Parathyroid adenoma (tissue), 2 donors: ENCODE data around the gene XRCC6.
"Not testable (repeated sequence)": the region's sequence is repeated elsewhere in the genome, so short reads cannot be mapped to it uniquely, and the experiment has no call there.

Experiments used
- H2AFZ ChIP-seq: fragments of 300-600 bp; sonication (generic); one replicate; pipeline ENCODE4 v1.7.0; 2017; ENCODE audit warnings: antibody characterized with exemption, mild to moderate bottlenecking
- H3K27ac ChIP-seq: fragments of 300-600 bp; sonication (generic); one replicate; pipeline ENCODE4 v1.7.0; 2017
- H3K27me3 ChIP-seq: fragments of 300-600 bp; sonication (generic); one replicate; pipeline ENCODE4 v1.7.0; 2017; ENCODE audit warnings: low read length; ENCODE audit not compliant: control insufficient read depth, insufficient read depth
- H3K36me3 ChIP-seq: fragments of 300-600 bp; sonication (generic); one replicate; pipeline ENCODE4 v1.7.0; 2017; ENCODE audit warnings: low read length; ENCODE audit not compliant: control insufficient read depth, insufficient read depth
- H3K4me1 ChIP-seq: fragments of 300-600 bp; sonication (generic); one replicate; pipeline ENCODE4 v1.7.0; 2017; ENCODE audit warnings: control low read depth
- H3K4me2 ChIP-seq: fragments of 300-600 bp; sonication (generic); one replicate; pipeline ENCODE4 v1.7.0; 2017; ENCODE audit warnings: low read length
- H3K4me3 ChIP-seq: fragments of 300-600 bp; sonication (generic); one replicate; pipeline ENCODE4 v1.7.0; 2017; ENCODE audit warnings: low read depth, low read length
- H3K79me2 ChIP-seq: fragments of 300-600 bp; sonication (generic); one replicate; pipeline ENCODE4 v1.7.0; 2017; ENCODE audit warnings: control low read depth
- H3K9ac ChIP-seq: fragments of 300-600 bp; sonication (generic); one replicate; pipeline ENCODE4 v1.7.0; 2017; ENCODE audit warnings: mild to moderate bottlenecking
- H3K9me3 ChIP-seq: fragments of 300-600 bp; sonication (generic); one replicate; pipeline ENCODE4 v1.7.0; 2017; ENCODE audit warnings: low read length; ENCODE audit not compliant: control insufficient read depth
- TF ChIP-seq, protein P1 (sequence below): fragments of 300-600 bp; sonication (generic); IDR thresholded peaks from one replicate; pipeline ENCODE4 v1.7.0; 2017; ENCODE audit warnings: antibody characterized with exemption, mild to moderate bottlenecking
- donor health status: primary hyperparathyroidism.

Gene XRCC6

DNA sequence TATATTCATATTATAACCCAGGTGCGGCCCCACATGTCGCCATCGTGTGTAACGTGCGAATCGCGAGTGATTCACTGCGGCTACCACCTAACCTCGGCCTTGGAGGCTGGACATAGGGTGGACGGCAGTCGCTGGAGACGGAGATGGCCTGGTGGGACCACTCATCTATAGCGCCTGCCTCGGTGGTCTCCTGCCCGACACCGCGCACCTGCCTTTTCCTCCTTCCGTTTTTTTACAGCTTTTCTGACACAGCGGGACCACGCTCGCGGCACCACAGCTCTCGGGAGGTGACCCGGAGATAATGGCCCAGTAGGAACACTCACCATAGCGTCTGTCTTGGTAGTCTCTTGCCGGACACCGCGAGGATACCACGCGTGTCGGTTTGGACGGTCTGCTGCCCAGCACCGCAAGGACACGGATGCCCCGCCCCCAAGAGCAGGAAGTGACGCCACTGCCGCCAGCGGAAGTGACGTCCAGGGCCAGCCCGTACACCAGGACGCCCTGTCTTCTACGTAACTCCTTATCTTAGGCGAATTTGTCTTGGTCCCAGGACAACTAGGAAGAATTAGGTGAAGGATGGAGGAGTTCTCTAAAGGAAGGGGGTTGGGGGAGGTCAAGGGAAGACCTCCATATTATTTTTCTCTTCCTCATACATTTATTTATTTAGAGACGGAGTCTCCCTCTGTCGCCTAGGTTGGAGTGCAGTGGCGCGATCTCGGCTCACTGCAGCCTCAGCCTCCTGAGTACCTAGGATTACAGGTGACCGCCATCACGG, 61.1 kb downstream of the XRCC6 start:
- Histone ChIP-seq H3K27ac (peak overlapping the region; percentile 90), H3K79me2 (peaks cover 4% of the 10 kb centered on the region), H3K4me1 (no peaks in the 10 kb centered on the region), H3K36me3 (no peaks in the 10 kb centered on the region), H3K27me3 (no peaks in the 10 kb centered on the region), H3K9me3 (no peaks in the 10 kb centered on the region), H2AFZ (peak overlapping the region; percentile 50), H3K4me3 (peak overlapping the region; percentile 66), H3K4me2 (peak overlapping the region; percentile 69), H3K9ac (no peak overlapping the region)
- TF ChIP-seq, protein P1, sequence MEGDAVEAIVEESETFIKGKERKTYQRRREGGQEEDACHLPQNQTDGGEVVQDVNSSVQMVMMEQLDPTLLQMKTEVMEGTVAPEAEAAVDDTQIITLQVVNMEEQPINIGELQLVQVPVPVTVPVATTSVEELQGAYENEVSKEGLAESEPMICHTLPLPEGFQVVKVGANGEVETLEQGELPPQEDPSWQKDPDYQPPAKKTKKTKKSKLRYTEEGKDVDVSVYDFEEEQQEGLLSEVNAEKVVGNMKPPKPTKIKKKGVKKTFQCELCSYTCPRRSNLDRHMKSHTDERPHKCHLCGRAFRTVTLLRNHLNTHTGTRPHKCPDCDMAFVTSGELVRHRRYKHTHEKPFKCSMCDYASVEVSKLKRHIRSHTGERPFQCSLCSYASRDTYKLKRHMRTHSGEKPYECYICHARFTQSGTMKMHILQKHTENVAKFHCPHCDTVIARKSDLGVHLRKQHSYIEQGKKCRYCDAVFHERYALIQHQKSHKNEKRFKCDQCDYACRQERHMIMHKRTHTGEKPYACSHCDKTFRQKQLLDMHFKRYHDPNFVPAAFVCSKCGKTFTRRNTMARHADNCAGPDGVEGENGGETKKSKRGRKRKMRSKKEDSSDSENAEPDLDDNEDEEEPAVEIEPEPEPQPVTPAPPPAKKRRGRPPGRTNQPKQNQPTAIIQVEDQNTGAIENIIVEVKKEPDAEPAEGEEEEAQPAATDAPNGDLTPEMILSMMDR = no peak

DNA sequence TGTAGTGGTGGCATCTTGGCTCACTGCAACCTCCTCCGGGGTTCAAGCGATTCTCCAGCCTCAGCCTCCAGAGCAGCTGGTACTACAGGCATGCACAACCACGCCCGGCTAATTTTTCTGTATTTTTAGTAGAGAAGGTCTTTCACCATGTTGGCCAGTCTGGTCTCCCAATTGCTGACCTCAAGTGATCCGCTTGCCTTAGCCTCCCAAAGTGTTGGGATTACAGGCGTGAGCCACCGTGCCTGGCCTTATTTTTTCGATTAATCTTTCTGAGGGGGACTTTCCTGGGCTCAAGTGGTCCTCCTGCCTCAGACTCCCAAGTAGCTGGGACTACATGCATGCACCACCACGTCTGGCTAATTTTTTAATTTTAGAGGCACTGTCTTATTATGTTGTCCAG, 62.0 kb downstream of the XRCC6 start:
- no peak overlapping the region for H3K4me3 ChIP-seq
- no peaks in the 10 kb centered on the region for H3K36me3 ChIP-seq
- peak overlapping the region; percentile 50 for H2AFZ ChIP-seq
- H3K27me3 ChIP-seq = no peaks in the 10 kb centered on the region
- no peak overlapping the region for H3K4me2 ChIP-seq
- TF ChIP-seq, protein P1 = no peak
- H3K4me1 ChIP-seq = no peaks in the 10 kb centered on the region
- peaks cover 7% of the 10 kb centered on the region for H3K79me2 ChIP-seq
- H3K9ac ChIP-seq = no peak overlapping the region
- H3K27ac ChIP-seq = peak overlapping the region; percentile 90
- H3K9me3 ChIP-seq = no peaks in the 10 kb centered on the region

DNA sequence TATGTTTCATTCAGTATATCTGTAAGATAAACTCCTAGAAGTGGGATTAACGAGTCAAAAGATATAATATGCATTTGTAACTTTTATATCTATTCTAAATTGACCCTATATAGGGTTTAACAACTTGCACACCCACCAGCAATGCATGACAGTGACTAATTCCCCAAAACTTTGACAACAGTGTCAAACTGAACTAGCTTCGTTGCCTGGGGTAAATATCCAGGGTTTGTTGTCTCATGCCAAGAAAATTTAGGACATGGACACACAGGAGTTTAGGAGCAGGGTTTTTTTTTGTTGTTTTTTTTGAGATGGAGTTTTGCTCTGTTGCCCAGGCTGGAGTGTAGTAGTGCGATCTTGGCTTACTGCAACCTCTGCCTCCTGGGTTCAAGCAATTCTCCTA, 62.5 kb downstream of the XRCC6 start:
- Histone ChIP-seq H3K27me3 (no peaks in the 10 kb centered on the region), H3K9me3 (no peaks in the 10 kb centered on the region), H3K4me1 (no peaks in the 10 kb centered on the region), H3K4me2 (no peak overlapping the region), H3K79me2 (peaks cover 7% of the 10 kb centered on the region), H3K4me3 (no peak overlapping the region), H3K36me3 (no peaks in the 10 kb centered on the region), H2AFZ (no peak overlapping the region), H3K27ac (no peak overlapping the region), H3K9ac (no peak overlapping the region)
- TF ChIP-seq, protein P1 = no peak

DNA sequence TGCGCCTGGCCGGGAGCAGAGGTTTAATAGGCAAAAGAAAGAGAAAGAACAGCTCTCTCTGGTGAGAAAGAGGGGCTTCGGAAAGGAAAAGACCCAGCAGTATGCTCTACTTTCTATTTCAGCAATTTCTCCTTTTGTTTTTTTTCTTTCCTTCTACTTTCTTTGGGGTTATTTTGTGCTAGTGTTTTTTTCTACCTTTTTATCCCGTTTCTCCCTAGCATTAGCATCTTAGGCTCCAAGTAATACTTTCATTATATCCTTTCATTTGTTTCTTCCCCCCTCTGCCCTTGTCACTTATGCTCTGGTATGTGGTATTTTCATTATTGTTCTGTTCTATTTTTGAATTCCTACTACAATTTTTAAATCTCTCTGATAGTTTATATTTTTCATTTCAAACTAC, 63.1 kb downstream of the XRCC6 start:
- Histone ChIP-seq H3K9ac (no peak overlapping the region), H3K4me3 (no peak overlapping the region), H3K4me2 (no peak overlapping the region), H2AFZ (no peak overlapping the region), H3K4me1 (no peaks in the 10 kb centered on the region), H3K27me3 (no peaks in the 10 kb centered on the region), H3K79me2 (peaks cover 7% of the 10 kb centered on the region), H3K27ac (no peak overlapping the region), H3K9me3 (no peaks in the 10 kb centered on the region), H3K36me3 (no peaks in the 10 kb centered on the region)
- TF ChIP-seq, protein P1 = no peak

DNA sequence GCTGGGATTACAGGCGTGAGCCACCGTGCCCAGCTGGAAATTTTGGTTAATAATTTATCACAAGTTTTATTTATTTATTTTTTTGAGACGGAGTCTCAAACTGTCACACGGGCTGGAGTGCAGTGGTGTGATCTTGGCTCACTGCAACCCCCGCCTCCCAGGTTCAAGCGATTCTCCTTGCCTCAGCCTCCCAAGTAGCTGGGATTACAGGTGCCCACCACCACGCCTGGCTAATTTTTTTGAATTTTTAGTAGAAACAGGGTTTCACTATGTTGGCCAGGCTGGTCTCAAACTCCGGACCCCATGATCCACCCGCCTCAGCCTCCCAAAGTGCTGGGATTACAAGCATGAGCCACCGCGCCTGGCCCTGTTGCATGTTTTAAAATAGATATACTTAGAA, 65.8 kb downstream of the XRCC6 start:
- H3K27ac ChIP-seq, H3K4me3 ChIP-seq, H3K9me3 ChIP-seq, H3K36me3 ChIP-seq, H3K9ac ChIP-seq, H2AFZ ChIP-seq, H3K4me2 ChIP-seq, H3K4me1 ChIP-seq, H3K79me2 ChIP-seq, H3K27me3 ChIP-seq: not testable (repeated sequence)
